ENCODE measurements around the gene NRDC. TPM values are rescaled to one million over a fixed set of nuclear protein-coding genes. Genes with fewer than 3 reads are reported as not detected.

Gene NRDC, protein sequence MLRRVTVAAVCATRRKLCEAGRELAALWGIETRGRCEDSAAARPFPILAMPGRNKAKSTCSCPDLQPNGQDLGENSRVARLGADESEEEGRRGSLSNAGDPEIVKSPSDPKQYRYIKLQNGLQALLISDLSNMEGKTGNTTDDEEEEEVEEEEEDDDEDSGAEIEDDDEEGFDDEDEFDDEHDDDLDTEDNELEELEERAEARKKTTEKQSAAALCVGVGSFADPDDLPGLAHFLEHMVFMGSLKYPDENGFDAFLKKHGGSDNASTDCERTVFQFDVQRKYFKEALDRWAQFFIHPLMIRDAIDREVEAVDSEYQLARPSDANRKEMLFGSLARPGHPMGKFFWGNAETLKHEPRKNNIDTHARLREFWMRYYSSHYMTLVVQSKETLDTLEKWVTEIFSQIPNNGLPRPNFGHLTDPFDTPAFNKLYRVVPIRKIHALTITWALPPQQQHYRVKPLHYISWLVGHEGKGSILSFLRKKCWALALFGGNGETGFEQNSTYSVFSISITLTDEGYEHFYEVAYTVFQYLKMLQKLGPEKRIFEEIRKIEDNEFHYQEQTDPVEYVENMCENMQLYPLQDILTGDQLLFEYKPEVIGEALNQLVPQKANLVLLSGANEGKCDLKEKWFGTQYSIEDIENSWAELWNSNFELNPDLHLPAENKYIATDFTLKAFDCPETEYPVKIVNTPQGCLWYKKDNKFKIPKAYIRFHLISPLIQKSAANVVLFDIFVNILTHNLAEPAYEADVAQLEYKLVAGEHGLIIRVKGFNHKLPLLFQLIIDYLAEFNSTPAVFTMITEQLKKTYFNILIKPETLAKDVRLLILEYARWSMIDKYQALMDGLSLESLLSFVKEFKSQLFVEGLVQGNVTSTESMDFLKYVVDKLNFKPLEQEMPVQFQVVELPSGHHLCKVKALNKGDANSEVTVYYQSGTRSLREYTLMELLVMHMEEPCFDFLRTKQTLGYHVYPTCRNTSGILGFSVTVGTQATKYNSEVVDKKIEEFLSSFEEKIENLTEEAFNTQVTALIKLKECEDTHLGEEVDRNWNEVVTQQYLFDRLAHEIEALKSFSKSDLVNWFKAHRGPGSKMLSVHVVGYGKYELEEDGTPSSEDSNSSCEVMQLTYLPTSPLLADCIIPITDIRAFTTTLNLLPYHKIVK
- total RNA-seq: 100 to 1,000 TPM; 133 to 137 TPM
- polyA plus RNA-seq: 100 to 1,000 TPM in 1 of 2 donors, 10 to 100 TPM in 1; 77.7 to 101 TPM

DNA sequence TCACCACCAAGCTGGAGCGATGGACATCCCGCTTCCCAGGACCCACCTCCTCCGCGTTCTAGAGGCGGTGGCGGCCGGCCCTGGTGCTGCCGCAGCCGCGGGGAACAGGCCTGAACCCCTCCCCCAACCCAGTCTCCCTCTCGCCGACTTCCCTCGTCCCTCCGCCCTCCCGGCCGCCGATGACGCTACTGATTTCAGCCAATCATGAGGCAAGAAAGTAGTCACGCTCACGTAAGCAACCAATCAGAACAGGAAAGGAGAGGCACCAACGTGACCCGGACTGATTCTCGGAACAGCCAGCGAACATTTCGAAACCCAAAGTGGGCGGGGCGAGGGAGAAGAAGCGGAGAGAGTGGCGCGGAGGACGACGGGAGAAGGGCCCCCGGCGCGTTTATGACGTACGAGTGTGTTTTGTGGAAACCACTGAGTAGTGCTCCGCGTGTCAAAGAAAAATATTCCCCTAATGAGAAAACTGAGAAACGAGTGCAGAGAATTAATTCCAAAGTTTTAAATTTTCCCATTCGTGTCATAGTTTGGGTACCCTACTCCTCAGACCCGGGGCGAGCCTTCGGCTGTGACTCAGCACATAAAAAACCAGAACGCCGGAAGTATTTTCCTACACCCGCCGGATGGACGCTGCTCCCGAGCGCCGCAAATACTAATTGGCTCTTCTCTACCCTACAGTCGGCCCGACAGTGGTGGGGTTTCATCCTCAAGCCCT lies at the start of gene NRDC:
Gene NRDC (minus strand): TSS at position 112 of the 721 bp plus-strand sequence. CDS start 112 bp downstream, outside the sequence.
- Histone ChIP-seq H3K9me3 (ENCODE audit: control insufficient read depth in 1 of 2, low read length in 2 of 2) (no peaks in the 10 kb centered on the region), H3K36me3 (ENCODE audit: insufficient read depth, low read length) (no peaks in the 10 kb centered on the region), H3K27me3 (ENCODE audit: insufficient read depth, low read length) (no peaks in the 10 kb centered on the region), H3K27ac (ENCODE audit: low read depth, low read length) (peak within 1 kb of the TSS; percentile 94), H3K4me3 (ENCODE audit: low read length in 2 of 2) (peak within 1 kb of the TSS; percentile 92 to 96), H3K4me1 (ENCODE audit: insufficient read depth, low read length) (peaks cover 42% of the 10 kb centered on the region)
- ChIA-PET CTCF (ENCODE audit: partially characterized antibody) (interaction anchor here (1.5 kb wide), 1 partner anchor 18 kb away, joined by 10 read pairs; no protein-coding TSS in a partner anchor), POLR2A (ENCODE audit: partially characterized antibody) (interaction anchor here (0.6 to 2.3 kb wide), 11 partner anchors 9 to 674 kb away, joined by 3 to 13 read pairs (median 4); partner anchors contain the start of genes KTI12 and TUT4)
- intact Hi-C loops (cut with micrococcal nuclease): loop anchor here (1.0 to 5.0 kb wide), 8 partner anchors 150 to 1359 kb away; partner anchors contain the start of genes BTF3L4, EPS15, KTI12 and MAGOH
- Mint-ChIP-seq H3K27ac (no peak within 1 kb of the TSS), H3K4me1 (peaks cover 0 to 25% (median 10%) of the 10 kb centered on the region in 4 donors), H3K36me3 (peaks cover 0 to 5% of the 10 kb centered on the region in 2 donors), H3K9me3 (no peaks in the 10 kb centered on the region), H3K27me3 (peaks cover 11 to 12% of the 10 kb centered on the region in 2 donors), H3K4me3 (no peak within 1 kb of the TSS)
- DNase-seq: peak; percentile 99 to 100 (median 100)

DNA sequence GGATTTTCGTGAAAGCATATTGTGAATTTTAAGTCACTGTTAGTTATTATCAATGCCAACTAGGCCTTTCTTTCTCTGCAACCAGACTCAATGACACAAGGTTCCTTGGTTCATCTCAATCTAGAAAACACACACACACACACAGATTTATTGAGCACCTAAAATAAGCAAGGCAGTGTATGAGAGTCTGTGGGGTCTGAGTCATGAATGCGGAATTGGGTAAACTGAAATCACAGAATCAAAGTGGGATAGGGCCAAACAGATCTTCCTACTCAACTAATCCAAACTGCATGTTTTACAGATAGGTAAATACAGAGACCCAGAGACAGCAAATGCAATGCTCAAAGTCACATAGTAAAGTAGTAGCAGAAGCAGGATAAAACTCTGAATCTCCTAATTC lies 48.5 kb upstream of the NRDC start:
- H3K27ac Mint-ChIP-seq: no peak overlapping the region
- CTCF ChIA-PET (ENCODE audit: partially characterized antibody): no interaction called here
- H3K9me3 Mint-ChIP-seq: no peaks in the 10 kb centered on the region

DNA sequence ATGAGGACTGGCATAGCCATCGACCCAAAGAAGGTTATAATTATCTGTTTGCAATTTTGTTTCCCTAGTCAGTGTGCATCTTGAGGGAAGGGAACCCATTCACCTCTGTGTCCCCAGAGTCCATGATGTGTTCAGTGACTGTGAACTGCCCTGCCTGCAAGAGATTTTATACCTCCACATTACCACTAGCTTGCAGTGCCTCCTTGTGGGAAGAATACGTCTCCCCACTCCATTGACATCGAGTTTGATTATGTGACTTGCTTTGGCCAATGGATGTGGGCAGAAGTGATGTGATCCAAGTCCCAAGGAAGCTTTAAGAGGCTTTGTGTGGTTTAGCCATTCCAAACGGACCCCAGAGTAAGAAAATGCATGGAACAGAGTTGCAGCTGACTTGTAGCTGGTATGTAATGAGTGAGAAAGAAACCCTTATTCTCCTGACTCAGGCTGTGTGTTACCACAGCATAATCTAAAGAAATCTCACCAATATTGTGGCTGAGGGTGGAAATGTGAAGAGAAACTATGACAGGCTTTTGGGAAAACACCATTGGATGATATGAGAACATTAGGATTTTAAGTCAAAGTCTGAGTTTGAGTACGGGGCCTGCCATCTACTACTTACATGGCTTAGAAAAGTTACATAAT lies 47.8 kb upstream of the NRDC start:
- intact Hi-C loops (cut with micrococcal nuclease): no loop called here
- no peak overlapping the region for H3K27ac Mint-ChIP-seq
- H3K36me3 Mint-ChIP-seq: no peaks in the 10 kb centered on the region
- POLR2A ChIA-PET (ENCODE audit: partially characterized antibody): no interaction called here
- DNase-seq: no peak
- no peaks in the 10 kb centered on the region for H3K4me1 ChIP-seq (ENCODE audit: insufficient read depth, low read length)
- no peaks in the 10 kb centered on the region for H3K9me3 ChIP-seq (ENCODE audit: control insufficient read depth in 1 of 2, low read length in 2 of 2)
- no peak overlapping the region for H3K4me3 ChIP-seq (ENCODE audit: low read length in 2 of 2)
- no peak overlapping the region for H3K27ac ChIP-seq (ENCODE audit: low read depth, low read length)
- H3K4me1 Mint-ChIP-seq: no peaks in the 10 kb centered on the region
- no peaks in the 10 kb centered on the region for H3K9me3 Mint-ChIP-seq
- H3K27me3 Mint-ChIP-seq: peaks cover 9 to 11% of the 10 kb centered on the region in 2 donors
- no peak overlapping the region for H3K4me3 Mint-ChIP-seq
- CTCF ChIA-PET (ENCODE audit: partially characterized antibody): no interaction called here
- no peaks in the 10 kb centered on the region for H3K36me3 ChIP-seq (ENCODE audit: insufficient read depth, low read length)
- H3K27me3 ChIP-seq (ENCODE audit: insufficient read depth, low read length): peaks cover 4% of the 10 kb centered on the region

More for the DNA sequence above, 48.5 kb upstream of the NRDC start:
- peaks cover 4% of the 10 kb centered on the region for H3K27me3 ChIP-seq (ENCODE audit: insufficient read depth, low read length)
- no peak overlapping the region for H3K4me3 ChIP-seq (ENCODE audit: low read length in 2 of 2)
- Mint-ChIP-seq H3K4me1 (no peaks in the 10 kb centered on the region), H3K4me3 (no peak overlapping the region), H3K36me3 (no peaks in the 10 kb centered on the region), H3K27me3 (peaks cover 4 to 7% of the 10 kb centered on the region in 2 donors)
- H3K4me1 ChIP-seq (ENCODE audit: insufficient read depth, low read length): no peaks in the 10 kb centered on the region
- POLR2A ChIA-PET (ENCODE audit: partially characterized antibody): no interaction called here
- no peak for DNase-seq
- no peak overlapping the region for H3K27ac ChIP-seq (ENCODE audit: low read depth, low read length)
- intact Hi-C loops (cut with micrococcal nuclease): no loop called here
- H3K36me3 ChIP-seq (ENCODE audit: insufficient read depth, low read length): no peaks in the 10 kb centered on the region
- no peaks in the 10 kb centered on the region for H3K9me3 ChIP-seq (ENCODE audit: control insufficient read depth in 1 of 2, low read length in 2 of 2)

DNA sequence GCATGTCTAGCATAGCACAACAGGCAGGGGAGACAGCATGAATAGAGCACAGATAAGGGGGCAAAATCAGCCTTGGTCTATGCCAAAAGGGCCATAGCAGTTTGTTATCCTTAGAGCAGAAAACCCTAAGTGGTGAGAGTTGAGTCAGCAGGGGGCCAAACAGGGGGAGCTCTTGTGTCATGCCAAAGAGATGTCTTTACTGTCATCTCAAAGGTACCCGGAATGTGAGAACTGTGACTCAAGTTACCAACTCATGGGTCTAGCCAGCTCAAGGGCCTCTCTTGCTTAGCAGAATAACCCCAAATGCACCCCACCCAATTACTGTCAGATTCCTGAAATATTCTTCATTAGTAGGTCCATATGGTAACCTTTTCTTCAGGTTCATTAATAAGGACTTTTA lies 45.9 kb upstream of the NRDC start:
- H3K27me3 Mint-ChIP-seq: peaks cover 15 to 16% of the 10 kb centered on the region in 2 donors
- H3K36me3 ChIP-seq (ENCODE audit: insufficient read depth, low read length): no peaks in the 10 kb centered on the region
- no peaks in the 10 kb centered on the region for H3K4me1 Mint-ChIP-seq
- DNase-seq: no peak
- POLR2A ChIA-PET (ENCODE audit: partially characterized antibody): no interaction called here
- H3K9me3 ChIP-seq (ENCODE audit: control insufficient read depth in 1 of 2, low read length in 2 of 2): no peaks in the 10 kb centered on the region
- H3K27me3 ChIP-seq (ENCODE audit: insufficient read depth, low read length): peaks cover 4% of the 10 kb centered on the region
- CTCF ChIA-PET (ENCODE audit: partially characterized antibody): interaction anchor here (1.1 kb wide), 1 partner anchor 9 kb away, joined by 3 read pairs; no protein-coding TSS in a partner anchor
- H3K36me3 Mint-ChIP-seq: no peaks in the 10 kb centered on the region
- H3K4me1 ChIP-seq (ENCODE audit: insufficient read depth, low read length): no peaks in the 10 kb centered on the region
- H3K9me3 Mint-ChIP-seq: no peaks in the 10 kb centered on the region
- intact Hi-C loops (cut with micrococcal nuclease): no loop called here
- no peak overlapping the region for H3K27ac ChIP-seq (ENCODE audit: low read depth, low read length)
- no peak overlapping the region for H3K4me3 ChIP-seq (ENCODE audit: low read length in 2 of 2)
- H3K27ac Mint-ChIP-seq: no peak overlapping the region
- H3K4me3 Mint-ChIP-seq: no peak overlapping the region

DNA sequence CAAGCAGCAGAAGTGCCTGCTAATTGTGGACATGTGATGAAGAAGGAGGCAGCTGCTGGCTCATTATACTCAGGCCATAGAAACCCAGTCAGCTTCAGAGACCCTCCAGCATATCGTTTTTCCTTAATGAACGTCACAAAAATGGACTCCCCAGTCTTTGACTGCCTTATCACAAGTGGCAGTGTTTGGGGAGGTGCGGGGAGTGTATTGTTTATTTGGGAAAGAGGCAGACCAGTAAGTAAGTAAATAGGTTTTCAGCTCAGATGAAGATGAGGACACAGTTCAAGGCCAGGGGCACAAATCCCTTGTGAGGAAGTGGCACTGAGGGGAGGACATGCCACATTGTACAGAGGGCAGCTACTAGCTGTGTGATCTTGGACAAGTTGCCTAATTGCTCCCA lies 43.5 kb upstream of the NRDC start:
- POLR2A ChIA-PET (ENCODE audit: partially characterized antibody): no interaction called here
- no peaks in the 10 kb centered on the region for H3K4me1 ChIP-seq (ENCODE audit: insufficient read depth, low read length)
- peaks cover 13 to 16% of the 10 kb centered on the region in 2 donors for H3K27me3 Mint-ChIP-seq
- no peaks in the 10 kb centered on the region for H3K9me3 Mint-ChIP-seq
- no peak for DNase-seq
- intact Hi-C loops (cut with micrococcal nuclease): no loop called here
- H3K4me3 Mint-ChIP-seq: no peak overlapping the region
- H3K27ac ChIP-seq (ENCODE audit: low read depth, low read length): no peak overlapping the region
- no peaks in the 10 kb centered on the region for H3K36me3 Mint-ChIP-seq
- H3K4me1 Mint-ChIP-seq: no peaks in the 10 kb centered on the region
- CTCF ChIA-PET (ENCODE audit: partially characterized antibody): no interaction called here
- H3K9me3 ChIP-seq (ENCODE audit: control insufficient read depth in 1 of 2, low read length in 2 of 2): no peaks in the 10 kb centered on the region
- no peak overlapping the region for H3K4me3 ChIP-seq (ENCODE audit: low read length in 2 of 2)
- H3K27me3 ChIP-seq (ENCODE audit: insufficient read depth, low read length): peaks cover 4% of the 10 kb centered on the region
- H3K36me3 ChIP-seq (ENCODE audit: insufficient read depth, low read length): no peaks in the 10 kb centered on the region
- no peak overlapping the region for H3K27ac Mint-ChIP-seq

DNA sequence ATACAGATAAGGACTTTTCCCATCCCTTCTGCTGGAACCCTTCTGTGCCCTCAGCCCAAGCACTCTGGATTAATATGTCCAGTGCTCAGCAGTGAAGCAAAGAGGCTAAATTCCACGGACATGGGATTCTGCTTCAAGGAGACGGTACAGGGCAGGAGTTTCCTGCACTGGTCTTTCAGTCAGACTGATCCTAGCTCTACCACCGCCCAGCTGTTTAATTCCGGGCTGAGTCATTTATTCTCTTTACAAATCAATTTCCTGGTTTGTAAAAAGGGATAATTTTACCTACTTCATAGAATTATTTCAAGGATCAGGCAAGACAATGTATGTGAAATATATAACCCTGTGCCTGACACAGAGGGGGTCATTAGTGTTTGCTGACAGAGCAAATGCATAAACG lies 41.6 kb upstream of the NRDC start:
- H3K9me3 Mint-ChIP-seq: no peaks in the 10 kb centered on the region
- H3K27ac ChIP-seq (ENCODE audit: low read depth, low read length): no peak overlapping the region
- H3K27me3 ChIP-seq (ENCODE audit: insufficient read depth, low read length): peaks cover 4% of the 10 kb centered on the region
- ChIA-PET POLR2A (ENCODE audit: partially characterized antibody) (no interaction called here), CTCF (ENCODE audit: partially characterized antibody) (no interaction called here)
- H3K36me3 ChIP-seq (ENCODE audit: insufficient read depth, low read length): no peaks in the 10 kb centered on the region
- no peaks in the 10 kb centered on the region for H3K36me3 Mint-ChIP-seq
- H3K27me3 Mint-ChIP-seq: peaks cover 15 to 17% of the 10 kb centered on the region in 2 donors
- H3K27ac Mint-ChIP-seq: no peak overlapping the region
- no peaks in the 10 kb centered on the region for H3K4me1 ChIP-seq (ENCODE audit: insufficient read depth, low read length)
- no peak for DNase-seq
- no peaks in the 10 kb centered on the region for H3K9me3 ChIP-seq (ENCODE audit: control insufficient read depth in 1 of 2, low read length in 2 of 2)
- no peak overlapping the region for H3K4me3 ChIP-seq (ENCODE audit: low read length in 2 of 2)
- no peak overlapping the region for H3K4me3 Mint-ChIP-seq
- intact Hi-C loops (cut with micrococcal nuclease): no loop called here
- no peaks in the 10 kb centered on the region for H3K4me1 Mint-ChIP-seq

All from CD4-positive, alpha-beta memory T cell (primary cell).